K562 (cell line): ENCODE results near the gene TNFAIP3. TPM values are rescaled to one million over a fixed set of nuclear protein-coding genes. Genes with fewer than 3 reads are reported as not detected.

Experiments used
- ATAC-seq: fragments of 200-7000 bp; cut with Tn5 transposase; 3 replicates; pipeline ENCODE4 v1.9.1; 2020; ENCODE audit warnings: moderate library complexity
- BruUV-seq: library from RNA; stranded (reverse); fragments of 400-500 nt; replicated peaks from 2 replicates; lab custom pipeline; 2021; lab: Mats Ljungman, UMichigan
- CTCF ChIA-PET: fragments of 300-600 bp; formaldehyde crosslinking; extraction: SDS; loops from one replicate; lab custom pipeline; 2021; ENCODE audit warnings: low intra/inter-chr PET ratio; lab: Yijun Ruan, JAX
- POLR2A ChIA-PET: fragments of 300-600, 350-650 bp; sonication (Branson Sonifier 250); formaldehyde crosslinking; extraction: SDS; loops from one replicate; lab custom pipeline; 2021; ENCODE audit warnings: antibody characterized with exemption, inconsistent platforms; lab: Yijun Ruan, JAX
- DNase-seq, 4 experiments: peaks; one replicate each; pipeline versions ENCODE4 v3.0.0 to v3.0.0-alpha.2; 2011 to 2018; ENCODE audit warnings: low spot score in 3 of 4, mixed read lengths in 3 of 4; ENCODE audit errors: extremely low read depth in 1 of 4
- FAIRE-seq: peaks from 2 replicates; lab custom pipeline; 2011; peaks lifted over from hg19 to GRCh38; lab: Jason Lieb, UNC
- H2AFZ ChIP-seq: 2 replicates; pipeline ENCODE4 v1.6.0; 2011; ENCODE audit warnings: low read depth, low read length, control low read depth, inconsistent platforms
- H3K27ac ChIP-seq: fragments of 200-600 bp; 3 replicates; pipeline ENCODE4 v1.8.0; 2011; ENCODE audit warnings: low read depth, mild to moderate bottlenecking, control low read depth, inconsistent platforms, low read length, moderate library complexity, mixed read lengths; ENCODE audit errors: extremely low read depth
- H3K27me3 ChIP-seq, 2 experiments: fragments of 300-600 bp in 1 of 2; 2 replicates in 1 of 2; 3 replicates in 1 of 2; pipeline versions ENCODE4 v1.6.0 to v1.8.0; 2011; ENCODE audit warnings: inconsistent platforms in 2 of 2, low read length in 2 of 2, mild to moderate bottlenecking in 1 of 2, mixed read lengths in 1 of 2, moderate library complexity in 1 of 2; ENCODE audit not compliant: control insufficient read depth in 2 of 2, insufficient read depth in 2 of 2
- H3K36me3 ChIP-seq: fragments of 300-600 bp; 3 replicates; pipeline ENCODE4 v1.8.0; 2011; ENCODE audit warnings: mild to moderate bottlenecking, low read length, inconsistent platforms; ENCODE audit not compliant: control insufficient read depth, insufficient read depth
- H3K4me1 ChIP-seq, 2 experiments: fragments of 200-600 bp in 1 of 2; replicated peaks in 1 of 2; 2 replicates in 1 of 2; 3 replicates in 1 of 2; pipeline versions ENCODE4 v1.5.1 to v1.8.0; 2011; ENCODE audit warnings: inconsistent platforms in 2 of 2, low read length in 2 of 2, mild to moderate bottlenecking in 1 of 2, mixed read lengths in 1 of 2, moderate library complexity in 1 of 2; ENCODE audit not compliant: control insufficient read depth in 2 of 2, insufficient read depth in 2 of 2
- H3K4me2 ChIP-seq: 2 replicates; pipeline ENCODE4 v1.6.1; 2011; ENCODE audit warnings: low read length, control low read depth, inconsistent platforms, mixed read lengths; ENCODE audit not compliant: insufficient read depth
- H3K4me3 ChIP-seq: fragments of 200-600 bp; sonication (generic), shearing (Covaris generic); 2 replicates; pipeline ENCODE4 v1.5.1; 2016; ENCODE audit warnings: control low read depth, inconsistent platforms
- H3K79me2 ChIP-seq: fragments of 200-600 bp; 3 replicates; pipeline ENCODE4 v1.8.0; 2011; ENCODE audit warnings: low read length, inconsistent platforms; ENCODE audit not compliant: control insufficient read depth, insufficient read depth
- H3K9ac ChIP-seq, 2 experiments: 2 replicates each; pipeline versions ENCODE4 v1.6.0 to v1.6.1; 2011; ENCODE audit warnings: low read depth in 2 of 2, low read length in 2 of 2, control low read depth in 1 of 2, inconsistent platforms in 1 of 2, mild to moderate bottlenecking in 1 of 2, mixed read lengths in 1 of 2; ENCODE audit not compliant: insufficient read depth in 1 of 2
- H3K9me1 ChIP-seq: one replicate; pipeline ENCODE4 v1.6.0; 2011; ENCODE audit warnings: inconsistent platforms, mild to moderate bottlenecking, low read length, moderate library complexity; ENCODE audit not compliant: control insufficient read depth, insufficient read depth
- H3K9me3 ChIP-seq: replicated peaks from 2 replicates; pipeline ENCODE4 v1.5.1; 2011; ENCODE audit warnings: low read depth, low read length, inconsistent platforms; ENCODE audit not compliant: control insufficient read depth, insufficient read depth
- H4K20me1 ChIP-seq: replicated peaks from 2 replicates; pipeline ENCODE4 v1.6.1; 2011; ENCODE audit warnings: low read length, inconsistent platforms, mixed read lengths; ENCODE audit not compliant: control insufficient read depth, insufficient read depth
- GTF2E2 ChIP-seq: fragments of 200-800 bp; sonication (Bioruptor generic); IDR thresholded peaks from 2 replicates; pipeline ENCODE4 v1.6.1; 2016; ENCODE audit warnings: missing genetic modification characterization, missing compliant biosample characterization
- MEF2D ChIP-seq: conservative IDR thresholded peaks from 2 replicates; pipeline ENCODE4 v1.6.1; 2016; ENCODE audit warnings: low read depth, missing genetic modification characterization, missing compliant biosample characterization
- SMARCB1 ChIP-seq: IDR thresholded peaks from 2 replicates; pipeline ENCODE4 v1.6.1; 2011; ENCODE audit warnings: improper control_type of control experiment, low read depth; ENCODE audit not compliant: insufficient read length
- ZNF384 ChIP-seq: IDR thresholded peaks from 2 replicates; pipeline ENCODE4 v1.6.1; 2012; ENCODE audit warnings: low read depth, low read length, improper control_type of control experiment
- ZNF644 ChIP-seq: fragments of 200-800 bp; sonication (Bioruptor generic); IDR thresholded peaks from 2 replicates; pipeline ENCODE4 v1.6.1; 2016; ENCODE audit warnings: low read depth, missing genetic modification characterization, missing compliant biosample characterization
- ZNF830 ChIP-seq: fragments of 250-450 bp; sonication (Bioruptor Pico); IDR thresholded peaks from 2 replicates; pipeline ENCODE4 v1.5.0; 2021; ENCODE audit warnings: mild to moderate bottlenecking
- WGBS: fragments of 100-300 bp; shearing (Covaris generic); methylation state at CpG from one replicate; pipeline ENCODE4 v1.1.6; 2016; ENCODE audit warnings: low coverage, mixed read lengths; ENCODE audit not compliant: insufficient coverage; ENCODE audit errors: missing lambda C conversion rate; 5-methylcytosine and 5-hydroxymethylcytosine counted together
- in situ Hi-C: fragments of 300-500 bp; cut with MboI; formaldehyde crosslinking; loops from 4 replicates; pipeline ENCODE4 v1.15.0; 2018; ENCODE audit warnings: inconsistent platforms, mixed read lengths
- intact Hi-C: fragments of 100-400 bp; cut with micrococcal nuclease; formaldehyde crosslinking; loops from 2 replicates; pipeline ENCODE4 v1.14.2; 2022
- polyA plus RNA-seq, 8 experiments: library from polyadenylated mRNA; depleted of rRNA in 4 of 8; stranded (reverse) in 5 of 8; unstranded in 3 of 8; fragments of >200 nt; fragmentation: Nextera tagmentation in 2 of 8; fragmentation: Illumina TruSeq in 1 of 8; extraction: Ambion mirVana in 2 of 8; extraction: Trizol in 1 of 8; gene quantifications; 2 replicates each; pipeline versions ENCODE4 v1.2.1 to v1.2.3, GENCODE V29; 2011 to 2014; ENCODE audit warnings: inconsistent platforms in 1 of 8, missing spikeins in 1 of 8
- total RNA-seq, 7 experiments: library from RNA; depleted of rRNA in 6 of 7; stranded (reverse); fragments of >200 nt in 6 of 7; fragmentation: Illumina TruSeq in 2 of 7; extraction: Trizol in 2 of 7; gene quantifications; 2 replicates each; pipeline versions ENCODE4 v1.2.1 to v1.2.3, GENCODE V29; 2011 to 2021; ENCODE audit warnings: low replicate concordance in 1 of 7
- TF ChIP-seq, protein P1 (sequence below), 2 experiments: fragments of 450-650 bp in 1 of 2; sonication (generic) in 1 of 2; formaldehyde crosslinking; conservative IDR thresholded peaks; 2 replicates each; pipeline versions ENCODE4 v1.4.0 to v1.8.1; 2020 to 2022; ENCODE audit warnings: mild to moderate bottlenecking in 1 of 2, missing genetic modification reagents in 1 of 2

Gene TNFAIP3
- total and polyA plus RNA-seq, 9 of the 15 experiments (the other 6 are each of a cell fraction or from before 2014, with no cell fraction given): 0.79 to 17.0 (median 6.4) TPM

DNA sequence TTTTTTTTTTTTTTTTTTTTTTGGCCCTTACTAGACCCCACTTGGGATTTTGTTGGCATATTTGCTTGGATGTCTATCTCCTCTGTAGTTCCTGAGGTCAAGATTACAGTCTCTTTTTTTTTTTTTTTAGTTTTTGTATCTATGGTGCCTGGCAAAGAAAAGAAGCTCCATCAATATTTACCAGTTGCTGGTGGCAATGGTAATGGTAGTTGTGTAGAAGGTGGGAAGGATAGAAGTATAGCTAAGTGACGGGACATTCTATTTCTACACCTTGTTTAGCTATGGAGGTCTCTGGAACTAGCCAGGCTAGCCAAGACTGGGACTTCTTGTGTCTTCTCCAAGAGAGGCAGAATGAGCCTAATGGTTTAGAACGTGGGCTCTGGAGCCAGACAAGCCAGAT, 42.2 kb upstream of the TNFAIP3 start:
- no peak for FAIRE-seq
- Histone ChIP-seq H3K4me2 (no peak overlapping the region), H3K9me3 (no peaks in the 10 kb centered on the region), H4K20me1 (no peaks in the 10 kb centered on the region), H3K4me1 (peaks cover 6 to 31% of the 10 kb centered on the region in 2 experiments; a peak in 4 of 5 replicates), H3K36me3 (no peaks in the 10 kb centered on the region), H3K9me1 (no peaks in the 10 kb centered on the region), H3K27ac (no peak overlapping the region), H3K27me3 (no peaks in the 10 kb centered on the region), H3K79me2 (no peaks in the 10 kb centered on the region), H2AFZ (peak overlapping the region; percentile 60), H3K9ac (no peak overlapping the region)
- BruUV-seq: no TSS peak
- no peak for ATAC-seq
- CTCF ChIA-PET: no interaction called here
- in situ Hi-C loops: no loop called here
- intact Hi-C loops: loop anchor here (5.0 kb wide), 1 partner anchor 37 kb away; no protein-coding TSS in a partner anchor
- 49% methylated on average over 2 of the region's 2 CpGs for WGBS
- POLR2A ChIA-PET: interaction anchor here (1.1 to 1.4 kb wide), 2 partner anchors 9 to 37 kb away, joined by 3 to 5 read pairs; no protein-coding TSS in a partner anchor
- TF ChIP-seq SMARCB1 (no peak), ZNF384 (0 out of 2 replicates have a peak, but pooled peaks have one; percentile 14)
- TF ChIP-seq, all 486 proteins: peak for 1
- DNase-seq: no peak
- H3K4me3 ChIP-seq: no peak overlapping the region

DNA sequence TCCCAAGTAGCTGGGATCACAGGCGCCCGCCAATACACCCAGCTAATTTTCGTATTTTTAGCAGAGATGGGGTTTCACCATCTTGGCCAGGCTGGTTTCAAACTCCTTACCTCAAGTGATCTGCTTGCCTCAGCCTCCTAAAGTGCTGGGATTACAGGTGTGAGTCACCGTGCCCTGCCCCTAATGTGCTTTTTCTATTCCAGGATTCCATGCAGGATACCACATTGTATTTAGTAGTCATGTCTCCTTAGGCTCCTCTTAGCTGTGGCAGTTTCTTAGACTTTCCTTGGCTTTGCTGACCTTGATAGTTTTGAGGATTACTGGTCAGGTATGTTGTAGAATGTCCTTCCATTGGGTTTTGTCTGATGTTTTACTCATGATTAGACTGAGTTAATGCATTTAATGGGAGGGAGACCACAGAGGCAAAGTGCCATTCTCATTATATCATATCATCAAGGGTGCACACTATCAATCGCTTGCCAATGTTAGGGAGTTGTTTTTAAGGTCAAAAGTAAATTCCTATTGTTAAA, 39.6 kb upstream of the TNFAIP3 start:
- Histone ChIP-seq H3K27me3 (no peaks in the 10 kb centered on the region), H3K9me3 (no peaks in the 10 kb centered on the region), H3K9ac (no peak overlapping the region), H3K9me1 (no peaks in the 10 kb centered on the region), H3K36me3 (no peaks in the 10 kb centered on the region), H4K20me1 (no peaks in the 10 kb centered on the region), H3K4me2 (no peak overlapping the region), H3K79me2 (no peaks in the 10 kb centered on the region), H3K27ac (no peak overlapping the region), H3K4me1 (peaks cover 6 to 44% of the 10 kb centered on the region in 2 experiments; a peak in 4 of 5 replicates), H3K4me3 (no peak overlapping the region), H2AFZ (no peak overlapping the region)
- no TSS peak for BruUV-seq
- in situ Hi-C loops: no loop called here
- DNase-seq (no peak), FAIRE-seq (no peak), ATAC-seq (no peak)
- TF ChIP-seq ZNF830 (CRISPR knock-in tag): no peak
- TF ChIP-seq, protein P1, sequence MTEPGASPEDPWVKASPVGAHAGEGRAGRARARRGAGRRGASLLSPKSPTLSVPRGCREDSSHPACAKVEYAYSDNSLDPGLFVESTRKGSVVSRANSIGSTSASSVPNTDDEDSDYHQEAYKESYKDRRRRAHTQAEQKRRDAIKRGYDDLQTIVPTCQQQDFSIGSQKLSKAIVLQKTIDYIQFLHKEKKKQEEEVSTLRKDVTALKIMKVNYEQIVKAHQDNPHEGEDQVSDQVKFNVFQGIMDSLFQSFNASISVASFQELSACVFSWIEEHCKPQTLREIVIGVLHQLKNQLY (CRISPR knock-in tag; conservative IDR thresholded peaks at IDR 0.05): no peak
- no peak for TF ChIP-seq MEF2D (tag)
- no peak for TF ChIP-seq ZNF644 (tag)
- TF ChIP-seq GTF2E2 (tag): 0 out of 2 replicates have a peak, but pooled peaks have one; percentile 38
- WGBS: 78% methylated on average over 5 of the region's 5 CpGs
- intact Hi-C loops: loop anchor here (5.0 kb wide), 1 partner anchor 35 kb away; no protein-coding TSS in a partner anchor
- ChIA-PET CTCF (no interaction called here), POLR2A (no interaction called here)
